B cell (primary cell): ENCODE measurements around the gene RNGTT. TPM values are rescaled to one million over a fixed set of nuclear protein-coding genes. Genes with fewer than 3 reads are reported as not detected.

Experiments
- ATAC-seq: fragments of 200-7000 bp; cut with Tn5 transposase; one replicate; pipeline ENCODE4 v1.10.0; 2021; ENCODE audit warnings: low read depth, mild to moderate bottlenecking, moderate number of reproducible peaks, moderate library complexity
- CTCF ChIA-PET: fragments of 350-600 bp; sonication (Branson Sonifier 250); formaldehyde crosslinking; loops from one replicate; lab custom pipeline; 2021; ENCODE audit warnings: antibody characterized with exemption, inconsistent platforms; lab: Charles Lee
- POLR2A ChIA-PET: fragments of 350-600 bp; sonication (Branson Sonifier 250); formaldehyde crosslinking; loops from one replicate; lab custom pipeline; 2021; ENCODE audit warnings: antibody characterized with exemption; lab: Charles Lee
- DNase-seq: peaks from one replicate; pipeline ENCODE4 v3.0.0; 2013
- H2AFZ ChIP-seq: 2 replicates; pipeline ENCODE4 v1.6.1; 2012; ENCODE audit warnings: mild to moderate bottlenecking, low read depth, low read length; ENCODE audit not compliant: insufficient read depth, poor library complexity, severe bottlenecking
- H3K27ac ChIP-seq, 2 donors: 1 replicate in 1 of 2; 2 replicates in 1 of 2; pipeline ENCODE4 v1.5.1; 2012 to 2013; ENCODE audit warnings: low read length in 2 of 2, mild to moderate bottlenecking in 2 of 2, moderate library complexity in 1 of 2
- H3K27me3 ChIP-seq, 4 experiments: fragments of 200-600 bp in 1 of 4; sonication (generic) in 1 of 4; replicated peaks in 1 of 4; 1 replicate in 2 of 4; 2 replicates in 2 of 4; pipeline versions ENCODE4 v1.6.1 to v1.7.0; 2013 to 2016; ENCODE audit warnings: low read length in 3 of 4, mild to moderate bottlenecking in 2 of 4, mixed read lengths in 1 of 4, moderate library complexity in 1 of 4; ENCODE audit not compliant: insufficient read depth in 4 of 4, control insufficient read depth in 3 of 4; ENCODE audit errors: control extremely low read depth in 1 of 4
- H3K36me3 ChIP-seq, 2 experiments: replicated peaks in 1 of 2; 1 replicate in 1 of 2; 2 replicates in 1 of 2; pipeline versions ENCODE4 v1.6.1 to v1.7.1; 2013; ENCODE audit warnings: low read length in 1 of 2; ENCODE audit not compliant: insufficient read depth in 2 of 2, control insufficient read depth in 1 of 2; ENCODE audit errors: control extremely low read depth in 1 of 2, extremely low read depth in 1 of 2
- H3K4me1 ChIP-seq, 2 donors: fragments of 200-600 bp in 1 of 2; sonication (generic) in 1 of 2; 1 replicate in 1 of 2; 2 replicates in 1 of 2; pipeline versions ENCODE4 v1.5.1 to v1.6.1; 2013 to 2017; ENCODE audit warnings: low read length in 2 of 2; ENCODE audit not compliant: control insufficient read depth in 2 of 2, insufficient read depth in 2 of 2
- H3K4me2 ChIP-seq: replicated peaks from 2 replicates; pipeline ENCODE3; 2012; ENCODE audit warnings: mild to moderate bottlenecking, low read depth, low read length; ENCODE audit not compliant: poor library complexity, severe bottlenecking
- H3K4me3 ChIP-seq, 5 experiments: fragments of 200-600 bp in 1 of 5; sonication (generic) in 1 of 5; 1 replicate in 3 of 5; 2 replicates in 2 of 5; pipeline versions ENCODE4 v1.5.1 to v1.7.0; 2011 to 2016; ENCODE audit warnings: low read length in 4 of 5, mild to moderate bottlenecking in 4 of 5, low read depth in 2 of 5, control low read depth in 1 of 5, moderate library complexity in 1 of 5; ENCODE audit not compliant: insufficient read depth in 1 of 5; ENCODE audit errors: control extremely low read depth in 1 of 5, extremely low read depth in 1 of 5
- H3K79me2 ChIP-seq: fragments of 200-600 bp; sonication (generic); one replicate; pipeline ENCODE4 v1.6.0; 2016; ENCODE audit warnings: low read length; ENCODE audit not compliant: control insufficient read depth, insufficient read depth
- H3K9ac ChIP-seq: fragments of 200-600 bp; sonication (generic); 2 replicates; pipeline ENCODE4 v1.6.1; 2017; ENCODE audit warnings: mild to moderate bottlenecking, low read length, moderate library complexity
- H3K9me3 ChIP-seq, 3 donors: one replicate each; pipeline versions ENCODE4 v1.6.1 to v1.7.1; 2013; ENCODE audit warnings: low read length in 2 of 3; ENCODE audit not compliant: control insufficient read depth in 2 of 3, insufficient read depth in 1 of 3; ENCODE audit errors: control extremely low read depth in 1 of 3
- H4K20me1 ChIP-seq: 2 replicates; pipeline ENCODE4 v1.6.0; 2012; ENCODE audit warnings: mild to moderate bottlenecking, low read length; ENCODE audit not compliant: insufficient read depth, control insufficient read depth, poor library complexity, severe bottlenecking
- H3K27ac Mint-ChIP-seq: one replicate; pipeline ENCODE4 v1.8.0; 2021; ENCODE audit warnings: mixed read lengths
- H3K27me3 Mint-ChIP-seq: one replicate; pipeline ENCODE4 v1.8.0; 2021; ENCODE audit warnings: mixed read lengths
- H3K4me1 Mint-ChIP-seq: one replicate; pipeline ENCODE4 v1.8.0; 2021; ENCODE audit warnings: mixed read lengths
- H3K4me3 Mint-ChIP-seq: one replicate; pipeline ENCODE4 v1.8.0; 2021; ENCODE audit warnings: mixed read lengths
- H3K9me3 Mint-ChIP-seq: one replicate; pipeline ENCODE4 v1.8.0; 2022; ENCODE audit warnings: mixed read lengths; ENCODE audit not compliant: insufficient read depth
- EZH2 ChIP-seq: IDR thresholded peaks from 2 replicates; pipeline ENCODE4 v1.6.1; 2012; ENCODE audit warnings: borderline replicate concordance, low read depth, mild to moderate bottlenecking, moderate library complexity, low read length; ENCODE audit not compliant: insufficient read depth, poor library complexity, severe bottlenecking
- WGBS: methylation state at CpG from one replicate; pipeline ENCODE4 v1.1.5; 2013; ENCODE audit warnings: missing lambda C conversion rate; ENCODE audit not compliant: insufficient coverage; 5-methylcytosine and 5-hydroxymethylcytosine counted together
- intact Hi-C: fragments of 100-400 bp; cut with micrococcal nuclease; formaldehyde crosslinking; loops from one replicate; pipeline ENCODE4 v1.10.0; 2022
- polyA plus RNA-seq: library from polyadenylated mRNA; depleted of rRNA; stranded (reverse); fragments of >200 nt; gene quantifications from 2 replicates; pipeline ENCODE4 v1.2.3, GENCODE V29; 2012
- total RNA-seq, 2 donors: library from RNA; stranded (reverse); fragments of 120-200 nt in 1 of 2; gene quantifications; 1 replicate in 1 of 2; 2 replicates in 1 of 2; pipeline versions ENCODE4 v1.2.3 to v1.2.4, GENCODE V29; 2013 to 2022
- TF ChIP-seq, protein P1 (sequence below): fragments of 200-600 bp; IDR thresholded peaks from one replicate; pipeline ENCODE4 v1.8.0; 2022; ENCODE audit warnings: antibody characterized with exemption, mild to moderate bottlenecking

RNGTT gene
- total and polyA plus RNA-seq, 2 donors (not counting 1 experiment from before 2014, with no cell fraction given): 10.8 to 29.1 TPM

DNA sequence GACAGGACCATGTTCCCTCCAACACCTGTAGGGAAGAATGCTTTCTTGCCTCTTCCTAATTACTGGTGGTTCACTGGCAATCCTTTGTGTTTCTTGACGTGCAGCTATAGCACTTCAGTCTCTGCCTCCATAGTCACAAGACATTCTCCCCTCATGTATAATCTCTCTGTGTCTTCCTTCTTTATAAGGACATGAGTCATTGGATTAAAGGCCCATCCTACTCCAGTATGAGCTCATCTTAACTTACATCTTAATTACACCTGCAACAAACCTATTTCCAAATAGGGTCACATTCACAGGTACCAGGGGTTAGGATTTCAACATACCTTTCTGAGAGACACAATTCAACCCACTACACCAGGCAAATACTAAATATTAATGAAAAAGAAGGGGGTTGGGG, 213.6 kb downstream of the RNGTT start:
- Histone ChIP-seq H2AFZ (no peak overlapping the region), H4K20me1 (no peaks in the 10 kb centered on the region), H3K4me1 (no peaks in the 10 kb centered on the region), H3K27me3 (no peaks in the 10 kb centered on the region), H3K36me3 (peaks cover 1 to 3% of the 10 kb centered on the region in 2 experiments), H3K4me2 (no peak overlapping the region), H3K79me2 (no peaks in the 10 kb centered on the region), H3K9ac (no peak overlapping the region), H3K9me3 (no peaks in the 10 kb centered on the region), H3K4me3 (no peak overlapping the region), H3K27ac (no peak overlapping the region)
- TF ChIP-seq, protein P1, sequence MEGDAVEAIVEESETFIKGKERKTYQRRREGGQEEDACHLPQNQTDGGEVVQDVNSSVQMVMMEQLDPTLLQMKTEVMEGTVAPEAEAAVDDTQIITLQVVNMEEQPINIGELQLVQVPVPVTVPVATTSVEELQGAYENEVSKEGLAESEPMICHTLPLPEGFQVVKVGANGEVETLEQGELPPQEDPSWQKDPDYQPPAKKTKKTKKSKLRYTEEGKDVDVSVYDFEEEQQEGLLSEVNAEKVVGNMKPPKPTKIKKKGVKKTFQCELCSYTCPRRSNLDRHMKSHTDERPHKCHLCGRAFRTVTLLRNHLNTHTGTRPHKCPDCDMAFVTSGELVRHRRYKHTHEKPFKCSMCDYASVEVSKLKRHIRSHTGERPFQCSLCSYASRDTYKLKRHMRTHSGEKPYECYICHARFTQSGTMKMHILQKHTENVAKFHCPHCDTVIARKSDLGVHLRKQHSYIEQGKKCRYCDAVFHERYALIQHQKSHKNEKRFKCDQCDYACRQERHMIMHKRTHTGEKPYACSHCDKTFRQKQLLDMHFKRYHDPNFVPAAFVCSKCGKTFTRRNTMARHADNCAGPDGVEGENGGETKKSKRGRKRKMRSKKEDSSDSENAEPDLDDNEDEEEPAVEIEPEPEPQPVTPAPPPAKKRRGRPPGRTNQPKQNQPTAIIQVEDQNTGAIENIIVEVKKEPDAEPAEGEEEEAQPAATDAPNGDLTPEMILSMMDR: no peak
- no peak for TF ChIP-seq EZH2
- POLR2A ChIA-PET: interaction anchor here (0.6 kb wide), 1 partner anchor 20 kb away, joined by 8 read pairs; no protein-coding TSS in a partner anchor
- Mint-ChIP-seq H3K4me1 (peaks cover 2% of the 10 kb centered on the region), H3K27me3 (no peaks in the 10 kb centered on the region), H3K9me3 (peaks cover under 1% of the 10 kb centered on the region), H3K4me3 (no peak overlapping the region), H3K27ac (no peak overlapping the region)
- intact Hi-C loops: no loop called here
- 100% methylated on average over 1 of the region's 1 CpG for WGBS
- no peak for DNase-seq
- CTCF ChIA-PET: no interaction called here
- no peak for ATAC-seq

DNA sequence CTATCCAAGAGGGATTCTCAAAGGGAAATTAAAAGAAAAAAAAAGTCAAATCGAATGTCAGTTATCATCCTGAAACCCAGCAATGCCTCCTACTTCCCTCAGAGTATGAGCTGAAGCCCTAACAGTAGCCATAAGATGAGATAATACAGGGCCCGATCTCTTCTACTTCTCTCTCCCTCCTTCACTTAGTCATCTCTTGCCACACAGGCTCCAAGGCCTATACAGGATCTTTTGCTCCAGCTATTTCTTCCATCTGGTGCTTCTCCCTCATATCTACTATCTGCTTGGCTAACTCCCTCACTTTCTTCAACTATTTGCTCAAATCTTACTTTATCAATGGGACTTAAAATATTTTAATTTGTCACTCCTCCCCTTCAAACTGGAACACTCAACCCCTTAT, 215.3 kb downstream of the RNGTT start:
- intact Hi-C loops: no loop called here
- Histone ChIP-seq H3K4me2 (no peak overlapping the region), H2AFZ (no peak overlapping the region), H3K4me1 (no peaks in the 10 kb centered on the region), H4K20me1 (no peaks in the 10 kb centered on the region), H3K27me3 (no peaks in the 10 kb centered on the region), H3K79me2 (no peaks in the 10 kb centered on the region), H3K27ac (no peak overlapping the region), H3K9ac (no peak overlapping the region), H3K36me3 (peaks cover 1 to 3% of the 10 kb centered on the region in 2 experiments), H3K4me3 (no peak overlapping the region), H3K9me3 (no peaks in the 10 kb centered on the region)
- Mint-ChIP-seq H3K4me3 (no peak overlapping the region), H3K27me3 (no peaks in the 10 kb centered on the region), H3K9me3 (no peaks in the 10 kb centered on the region), H3K27ac (no peak overlapping the region), H3K4me1 (peaks cover 5% of the 10 kb centered on the region)
- ChIA-PET POLR2A (no interaction called here), CTCF (no interaction called here)
- ATAC-seq (no peak), DNase-seq (no peak)
- 92% methylated on average over 1 of the region's 2 CpGs for WGBS
- TF ChIP-seq, protein P1: no peak
- TF ChIP-seq EZH2: no peak
